ENCODE data around the gene PAK4. TPM values are rescaled to one million over a fixed set of nuclear protein-coding genes. Genes with fewer than 3 reads are reported as not detected.

The PAK4 gene
- total and polyA plus RNA-seq, 8 donors: 19.4 to 38.4 (median 29.4) TPM

DNA sequence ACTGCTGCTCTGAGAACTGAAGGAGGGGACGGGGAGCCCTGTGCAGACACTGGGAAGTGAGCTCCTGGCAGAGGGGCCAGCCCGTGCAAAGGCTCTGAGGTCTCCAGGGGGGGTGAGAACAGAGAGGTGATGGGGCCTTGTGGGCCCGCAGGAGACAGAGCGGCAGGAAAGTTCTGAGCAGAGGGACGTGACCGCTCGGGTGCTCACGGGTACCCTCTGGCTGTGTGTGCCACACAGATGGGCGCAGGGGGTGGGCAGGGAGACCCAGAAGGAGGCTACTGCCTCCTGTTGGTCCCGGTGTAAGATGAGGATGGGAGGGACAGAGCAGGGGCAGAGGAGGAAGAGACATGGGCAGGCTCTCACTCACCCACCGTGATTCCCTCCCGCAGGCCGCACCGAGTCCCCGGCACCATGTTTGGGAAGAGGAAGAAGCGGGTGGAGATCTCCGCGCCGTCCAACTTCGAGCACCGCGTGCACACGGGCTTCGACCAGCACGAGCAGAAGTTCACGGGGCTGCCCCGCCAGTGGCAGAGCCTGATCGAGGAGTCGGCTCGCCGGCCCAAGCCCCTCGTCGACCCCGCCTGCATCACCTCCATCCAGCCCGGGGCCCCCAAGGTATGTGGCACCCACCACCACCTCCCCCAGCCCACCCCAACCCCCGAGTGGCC, 43.7 kb downstream of the PAK4 start:
- no peaks in the 10 kb centered on the region for H3K9me3 ChIP-seq
- H3K4me3 ChIP-seq: no peak overlapping the region
- DNase-seq: peak in 3 of 6 donors; percentile 16 to 66 (median 50)
- 87 to 93% methylated on average over 14 to 36 of the region's 36 CpGs for WGBS, 2 donors
- no peak for FAIRE-seq
- no peak for ATAC-seq
- H3K4me1 ChIP-seq: peaks cover 20 to 24% (median 24%) of the 10 kb centered on the region in 3 donors
- no peaks in the 10 kb centered on the region for H3K27me3 ChIP-seq
- H3K27ac ChIP-seq: no peak overlapping the region
- intact Hi-C loops (cut with DNase I): no loop called here
- TF ChIP-seq, protein P1, sequence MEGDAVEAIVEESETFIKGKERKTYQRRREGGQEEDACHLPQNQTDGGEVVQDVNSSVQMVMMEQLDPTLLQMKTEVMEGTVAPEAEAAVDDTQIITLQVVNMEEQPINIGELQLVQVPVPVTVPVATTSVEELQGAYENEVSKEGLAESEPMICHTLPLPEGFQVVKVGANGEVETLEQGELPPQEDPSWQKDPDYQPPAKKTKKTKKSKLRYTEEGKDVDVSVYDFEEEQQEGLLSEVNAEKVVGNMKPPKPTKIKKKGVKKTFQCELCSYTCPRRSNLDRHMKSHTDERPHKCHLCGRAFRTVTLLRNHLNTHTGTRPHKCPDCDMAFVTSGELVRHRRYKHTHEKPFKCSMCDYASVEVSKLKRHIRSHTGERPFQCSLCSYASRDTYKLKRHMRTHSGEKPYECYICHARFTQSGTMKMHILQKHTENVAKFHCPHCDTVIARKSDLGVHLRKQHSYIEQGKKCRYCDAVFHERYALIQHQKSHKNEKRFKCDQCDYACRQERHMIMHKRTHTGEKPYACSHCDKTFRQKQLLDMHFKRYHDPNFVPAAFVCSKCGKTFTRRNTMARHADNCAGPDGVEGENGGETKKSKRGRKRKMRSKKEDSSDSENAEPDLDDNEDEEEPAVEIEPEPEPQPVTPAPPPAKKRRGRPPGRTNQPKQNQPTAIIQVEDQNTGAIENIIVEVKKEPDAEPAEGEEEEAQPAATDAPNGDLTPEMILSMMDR (IDR thresholded peaks at IDR 0.05): no peak
- H3K36me3 ChIP-seq: peaks cover 0 to 24% (median 0%) of the 10 kb centered on the region in 3 donors

DNA sequence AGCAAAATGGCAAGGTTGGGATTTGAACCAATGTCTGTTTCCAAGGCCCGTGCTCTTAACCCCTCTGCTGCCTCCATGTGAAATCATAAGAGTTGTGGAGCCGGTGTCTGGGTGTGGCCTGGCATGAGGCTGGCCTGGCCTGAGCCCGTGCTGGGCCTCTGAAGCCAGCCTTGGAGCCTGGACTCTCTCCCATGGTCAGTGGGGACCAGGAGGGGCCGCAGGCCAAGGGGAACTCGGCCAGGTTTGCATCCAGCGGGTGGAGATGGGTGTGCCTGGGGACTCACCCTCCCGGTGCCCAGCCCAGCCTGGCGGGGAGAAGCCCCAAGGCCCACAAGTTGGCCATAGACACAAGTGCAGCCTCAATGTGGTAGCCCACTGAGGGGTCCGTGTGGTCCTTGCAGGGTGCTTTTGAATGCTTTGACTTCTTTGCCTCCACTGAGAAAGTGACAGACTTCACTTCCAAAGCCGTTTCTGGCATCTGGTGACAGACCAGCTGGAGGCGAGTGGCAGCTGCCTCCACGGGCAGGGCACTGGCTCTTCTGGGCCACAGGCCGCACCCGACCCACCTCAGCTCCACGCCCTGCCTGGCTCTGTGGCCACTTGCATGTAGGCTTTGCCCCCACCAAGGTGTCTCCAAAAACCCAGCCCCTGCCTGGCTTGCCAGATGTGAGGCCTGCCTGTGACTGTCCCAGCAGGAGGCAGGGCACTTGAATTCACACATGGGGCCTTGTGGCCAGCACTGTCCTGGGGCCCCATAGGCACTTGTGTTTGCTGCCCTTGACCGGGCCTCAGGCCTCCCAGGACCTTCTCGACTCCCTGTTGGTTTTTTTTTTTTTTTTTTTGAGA, 45.0 kb downstream of the PAK4 start:
- no peak overlapping the region for H3K4me3 ChIP-seq
- DNase-seq (peak in 2 of 6 donors; percentile 53 to 63), FAIRE-seq (no peak), ATAC-seq (no peak)
- WGBS, 2 donors: 82 to 84% methylated on average over 17 of the region's 17 CpGs
- TF ChIP-seq, protein P1 (IDR thresholded peaks at IDR 0.05): no peak
- H3K27ac ChIP-seq: no peak overlapping the region
- no peaks in the 10 kb centered on the region for H3K27me3 ChIP-seq
- H3K36me3 ChIP-seq: peaks cover 0 to 30% (median 0%) of the 10 kb centered on the region in 3 donors
- peaks cover 20 to 24% (median 23%) of the 10 kb centered on the region in 3 donors for H3K4me1 ChIP-seq
- no peaks in the 10 kb centered on the region for H3K9me3 ChIP-seq
- intact Hi-C loops (cut with DNase I): no loop called here

- DNase-seq (peak in 1 of 6 donors; percentile 43), FAIRE-seq (no peak), ATAC-seq (no peak)
- intact Hi-C loops (cut with DNase I): no loop called here
- TF ChIP-seq, protein P1 (IDR thresholded peaks at IDR 0.05): no peak
- Histone ChIP-seq H3K27me3 (no peaks in the 10 kb centered on the region), H3K4me1 (peaks cover 9 to 14% (median 12%) of the 10 kb centered on the region in 3 donors), H3K4me3 (no peak overlapping the region), H3K9me3 (no peaks in the 10 kb centered on the region), H3K27ac (no peak overlapping the region), H3K36me3 (peaks cover 0 to 34% (median 10%) of the 10 kb centered on the region in 3 donors)
- WGBS, 2 donors: 84 to 90% methylated on average over 27 of the region's 27 CpGs
These were observed 46.2 kb downstream of the PAK4 start for GRCh38 chr19:39171479-39172465.

DNA sequence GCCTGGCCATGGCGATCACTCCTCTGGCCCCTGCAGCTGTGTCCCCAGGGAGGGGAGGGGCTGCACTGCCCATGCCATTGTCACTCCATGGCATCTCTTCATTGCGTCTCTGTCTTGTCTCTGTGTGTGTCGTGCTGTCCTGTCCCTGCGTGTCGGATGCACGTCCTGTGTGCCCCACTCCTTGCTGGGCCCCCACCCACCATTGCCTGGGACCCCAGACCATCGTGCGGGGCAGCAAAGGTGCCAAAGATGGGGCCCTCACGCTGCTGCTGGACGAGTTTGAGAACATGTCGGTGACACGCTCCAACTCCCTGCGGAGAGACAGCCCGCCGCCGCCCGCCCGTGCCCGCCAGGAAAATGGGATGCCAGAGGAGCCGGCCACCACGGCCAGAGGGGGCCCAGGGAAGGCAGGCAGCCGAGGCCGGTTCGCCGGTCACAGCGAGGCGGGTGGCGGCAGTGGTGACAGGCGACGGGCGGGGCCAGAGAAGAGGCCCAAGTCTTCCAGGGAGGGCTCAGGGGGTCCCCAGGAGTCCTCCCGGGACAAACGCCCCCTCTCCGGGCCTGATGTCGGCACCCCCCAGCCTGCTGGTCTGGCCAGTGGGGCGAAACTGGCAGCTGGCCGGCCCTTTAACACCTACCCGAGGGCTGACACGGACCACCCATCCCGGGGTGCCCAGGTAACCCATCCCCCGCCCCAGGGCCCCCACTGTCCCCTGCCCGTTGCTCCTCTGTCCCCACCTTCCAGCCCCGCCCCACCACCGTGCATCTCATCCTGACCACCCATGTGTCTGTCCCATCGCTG, 47.3 kb downstream of the PAK4 start:
- 93% methylated on average over 41 to 45 of the region's 45 CpGs for WGBS, 2 donors
- intact Hi-C loops (cut with DNase I): no loop called here
- ATAC-seq (no peak), FAIRE-seq (no peak), DNase-seq (peak in 2 of 6 donors; percentile 55 to 74)
- Histone ChIP-seq H3K27ac (no peak overlapping the region), H3K36me3 (peaks cover 0 to 35% (median 12%) of the 10 kb centered on the region in 3 donors), H3K27me3 (no peaks in the 10 kb centered on the region), H3K4me3 (no peak overlapping the region), H3K9me3 (no peaks in the 10 kb centered on the region), H3K4me1 (peaks cover 0 to 2% (median under 1%) of the 10 kb centered on the region in 3 donors)
- TF ChIP-seq, protein P1 (IDR thresholded peaks at IDR 0.05): no peak
